ENCODE data around the gene SNCB.

DNA sequence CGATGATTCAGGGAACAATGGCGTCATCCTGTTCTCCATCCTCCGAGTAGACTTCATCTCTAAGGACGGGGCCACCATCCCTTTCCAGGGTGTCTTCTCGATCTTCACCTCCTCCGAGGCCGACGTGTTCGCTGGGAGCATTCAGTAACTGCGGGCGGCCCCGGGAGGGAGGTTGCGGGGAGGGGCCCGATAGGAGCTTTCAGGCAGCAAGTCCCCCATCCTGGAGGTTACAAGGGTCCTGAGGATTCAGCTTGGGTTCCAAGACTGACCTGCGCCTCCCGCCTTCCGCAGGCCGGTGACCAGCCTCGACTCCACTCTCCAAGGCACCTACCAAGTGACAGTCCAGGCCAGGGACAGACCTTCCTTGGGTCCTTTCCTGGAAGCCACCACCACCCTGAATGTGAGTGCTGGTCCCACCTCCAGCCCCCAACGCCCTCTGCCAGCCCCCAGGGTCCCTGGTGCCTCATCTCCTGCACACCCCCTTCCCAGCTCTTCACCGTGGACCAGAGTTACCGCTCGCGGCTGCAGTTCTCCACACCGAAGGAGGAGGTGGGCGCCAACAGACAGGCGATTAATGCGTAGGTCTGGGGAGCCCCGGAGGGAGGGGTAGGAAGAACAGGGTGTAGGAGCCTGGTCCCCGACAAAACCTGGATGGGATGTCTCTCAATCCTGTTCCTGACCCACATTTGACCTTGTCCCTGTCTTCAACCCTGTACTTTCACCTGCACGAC is 41.1 kb downstream of the SNCB start:
- TF ChIP-seq CTCF (IDR thresholded peaks at IDR 0.05) (no peak), EP300 (IDR thresholded peaks at IDR 0.05) (no peak)

Measured in ovary (tissue), 3 donors.